ENCODE measurements around the gene PRDM16.

- no peak for TF ChIP-seq CTCF (IDR thresholded peaks at IDR 0.05; ENCODE audit: low read depth, low read length, missing input control)
- TF ChIP-seq REST (IDR thresholded peaks at IDR 0.05), result no peak
- no peak for TF ChIP-seq GABPA (IDR thresholded peaks at IDR 0.05 in 1 of 2, conservative IDR thresholded peaks at IDR 0.05 in 1 of 2)
- no peak for TF ChIP-seq HNF4A (conservative IDR thresholded peaks at IDR 0.05)
- TF ChIP-seq SP1 (IDR thresholded peaks at IDR 0.05), result no peak
- TF ChIP-seq RAD21 (IDR thresholded peaks at IDR 0.05), result no peak
- TF ChIP-seq JUND (IDR thresholded peaks at IDR 0.05), result no peak
- no peak for TF ChIP-seq ATF3 (IDR thresholded peaks at IDR 0.05)
- TF ChIP-seq FOXA2 (IDR thresholded peaks at IDR 0.05), result no peak
- no peak for TF ChIP-seq FOXA1 (IDR thresholded peaks at IDR 0.05)
- TF ChIP-seq EGR1 (IDR thresholded peaks at IDR 0.05; ENCODE audit: low read depth in 2 of 2), result no peak
- TF ChIP-seq MAX (IDR thresholded peaks at IDR 0.05), result no peak
- TF ChIP-seq TAF1 (conservative IDR thresholded peaks at IDR 0.05), result no peak
These were observed 150.9 kb downstream of the PRDM16 start for GRCh38 chr1:3219791-3220467.
